ENCODE data around the gene UBR3.

UBR3 gene

GRCh38 chr2:169964740-169965139 is 137.5 kb downstream of the UBR3 start:
- CTCF ChIA-PET, result no interaction called here
- no peak for DNase-seq
- Mint-ChIP-seq H3K36me3 (peaks cover 21% of the 10 kb centered on the region), H3K9me3 (no peaks in the 10 kb centered on the region), H3K27me3 (no peaks in the 10 kb centered on the region), H3K27ac (no peak overlapping the region), H3K4me1 (no peaks in the 10 kb centered on the region), H3K4me3 (no peak overlapping the region)

DNA sequence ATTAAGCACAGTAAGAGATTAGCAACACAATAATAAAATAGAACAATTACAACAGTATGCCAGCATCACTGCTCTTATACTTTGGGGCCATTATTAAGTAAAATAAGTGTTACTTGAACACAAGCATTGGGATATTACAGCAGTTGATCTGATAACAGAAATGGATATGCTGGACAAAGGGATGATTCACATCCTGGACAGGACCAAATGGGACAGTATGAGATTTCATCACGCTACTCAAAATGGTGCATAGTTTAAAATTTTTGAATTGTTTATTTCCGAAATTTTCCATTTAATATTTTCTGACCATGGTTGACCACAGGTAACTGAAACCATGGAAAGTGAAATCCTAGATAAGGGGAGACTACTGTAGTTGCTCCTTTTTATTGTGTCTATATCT is 138.2 kb downstream of the UBR3 start:
- no peak for DNase-seq
- no peaks in the 10 kb centered on the region for H3K27me3 Mint-ChIP-seq
- H3K27ac Mint-ChIP-seq, result no peak overlapping the region
- H3K4me3 Mint-ChIP-seq, result no peak overlapping the region
- H3K36me3 Mint-ChIP-seq, result peaks cover 21% of the 10 kb centered on the region
- CTCF ChIA-PET, result interaction anchor here (1.2 kb wide), 1 partner anchor 37 kb away, joined by 3 read pairs; no protein-coding TSS in a partner anchor
- H3K9me3 Mint-ChIP-seq, result no peaks in the 10 kb centered on the region
- no peaks in the 10 kb centered on the region for H3K4me1 Mint-ChIP-seq

DNA sequence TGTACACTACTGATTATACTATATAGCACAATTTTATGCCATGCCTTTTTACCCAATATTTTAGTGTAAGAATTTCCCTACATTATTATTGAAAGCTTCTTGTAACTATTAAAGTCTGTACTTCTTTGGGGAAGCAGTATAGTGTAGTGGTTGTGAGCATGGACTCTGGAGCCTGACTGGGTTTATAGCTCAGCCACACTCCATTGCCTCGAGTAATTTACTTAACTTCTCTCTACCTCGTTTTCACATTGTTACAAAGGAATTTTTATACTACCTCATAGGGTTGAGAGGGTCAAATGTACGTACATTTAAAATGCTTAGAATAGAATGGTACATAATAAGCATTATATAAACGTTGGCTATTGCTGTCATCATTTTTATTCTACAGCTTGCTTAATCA is 139.2 kb downstream of the UBR3 start:
- Mint-ChIP-seq H3K27ac (no peak overlapping the region), H3K9me3 (peaks cover under 1% of the 10 kb centered on the region), H3K4me1 (no peaks in the 10 kb centered on the region), H3K27me3 (no peaks in the 10 kb centered on the region), H3K36me3 (peaks cover 19% of the 10 kb centered on the region), H3K4me3 (no peak overlapping the region)
- DNase-seq, result no peak
- CTCF ChIA-PET, result interaction anchor here (1.2 kb wide), 1 partner anchor 38 kb away, joined by 3 read pairs; no protein-coding TSS in a partner anchor

GRCh38 chr2:169968743-169969142 is 141.5 kb downstream of the UBR3 start:
- Mint-ChIP-seq H3K36me3 (peaks cover 25% of the 10 kb centered on the region), H3K4me3 (no peak overlapping the region), H3K9me3 (peaks cover 3% of the 10 kb centered on the region), H3K27ac (no peak overlapping the region), H3K4me1 (no peaks in the 10 kb centered on the region), H3K27me3 (no peaks in the 10 kb centered on the region)
- DNase-seq, result no peak
- CTCF ChIA-PET, result no interaction called here

DNA sequence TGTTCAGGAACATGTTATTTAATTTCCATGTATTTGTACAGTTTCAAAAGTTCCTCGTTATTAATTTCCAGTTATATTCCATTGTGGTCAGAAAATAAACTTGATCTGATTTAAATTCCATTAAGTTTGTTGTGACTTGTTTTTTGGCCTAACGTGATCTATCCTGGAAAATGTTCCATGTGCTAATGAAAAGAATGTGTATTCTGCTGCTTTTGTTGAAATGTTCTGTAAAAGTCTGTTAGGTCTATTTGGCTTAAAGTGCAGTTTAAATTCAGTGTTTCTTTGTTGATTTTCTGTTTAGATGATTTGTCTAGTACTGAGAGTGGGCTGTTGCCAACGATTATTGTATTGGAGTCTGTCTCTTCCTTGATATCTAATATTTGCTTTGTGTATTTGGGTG is 148.0 kb downstream of the UBR3 start:
- CTCF ChIA-PET, result no interaction called here
- H3K36me3 Mint-ChIP-seq, result peaks cover 44% of the 10 kb centered on the region
- H3K27ac Mint-ChIP-seq, result no peak overlapping the region
- no peak overlapping the region for H3K4me3 Mint-ChIP-seq
- no peaks in the 10 kb centered on the region for H3K27me3 Mint-ChIP-seq
- DNase-seq, result no peak
- peaks cover 24% of the 10 kb centered on the region for H3K9me3 Mint-ChIP-seq
- no peaks in the 10 kb centered on the region for H3K4me1 Mint-ChIP-seq

GRCh38 chr2:169976335-169976851 is 149.1 kb downstream of the UBR3 start:
- Mint-ChIP-seq H3K27me3 (no peaks in the 10 kb centered on the region), H3K4me1 (no peaks in the 10 kb centered on the region), H3K9me3 (peaks cover 24% of the 10 kb centered on the region), H3K4me3 (no peak overlapping the region), H3K36me3 (peaks cover 42% of the 10 kb centered on the region), H3K27ac (no peak overlapping the region)
- CTCF ChIA-PET, result no interaction called here
- DNase-seq, result no peak

DNA sequence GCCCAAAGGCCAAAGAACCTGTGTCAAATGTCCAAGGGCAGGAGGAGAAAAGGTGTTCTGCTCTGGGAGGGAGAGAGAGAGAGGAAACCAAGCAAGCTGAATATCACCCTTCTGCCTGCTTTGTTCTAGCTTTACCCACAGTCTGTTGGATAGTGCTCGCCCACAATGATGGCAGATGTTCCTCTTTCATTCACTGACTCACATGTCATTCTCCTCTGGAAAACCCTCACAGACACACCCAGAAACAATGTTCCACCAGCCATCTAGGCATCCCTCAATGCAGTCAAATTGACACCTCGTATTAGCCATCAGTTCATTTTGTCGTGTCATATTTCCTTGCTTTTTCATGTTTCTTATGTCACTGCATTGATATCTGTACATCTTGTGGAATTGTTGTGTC is 150.3 kb downstream of the UBR3 start:
- Mint-ChIP-seq H3K27ac (no peak overlapping the region), H3K4me3 (no peak overlapping the region), H3K36me3 (peaks cover 37% of the 10 kb centered on the region), H3K4me1 (no peaks in the 10 kb centered on the region), H3K27me3 (no peaks in the 10 kb centered on the region), H3K9me3 (peaks cover 21% of the 10 kb centered on the region)
- CTCF ChIA-PET, result no interaction called here
- DNase-seq, result no peak

- H3K27me3 Mint-ChIP-seq, result no peaks in the 10 kb centered on the region
- H3K4me3 Mint-ChIP-seq, result no peak overlapping the region
- no peak for DNase-seq
- no peak overlapping the region for H3K27ac Mint-ChIP-seq
- CTCF ChIA-PET, result no interaction called here
- peaks cover 37% of the 10 kb centered on the region for H3K36me3 Mint-ChIP-seq
- peaks cover 21% of the 10 kb centered on the region for H3K9me3 Mint-ChIP-seq
- H3K4me1 Mint-ChIP-seq, result no peaks in the 10 kb centered on the region
Observed at GRCh38 chr2:169978402-169979017, 151.3 kb downstream of the UBR3 start.

GRCh38 chr2:169979025-169979424 is 151.8 kb downstream of the UBR3 start:
- H3K9me3 Mint-ChIP-seq, result peaks cover 21% of the 10 kb centered on the region
- H3K27me3 Mint-ChIP-seq, result no peaks in the 10 kb centered on the region
- H3K4me3 Mint-ChIP-seq, result no peak overlapping the region
- no peak overlapping the region for H3K27ac Mint-ChIP-seq
- H3K36me3 Mint-ChIP-seq, result peaks cover 33% of the 10 kb centered on the region
- CTCF ChIA-PET, result interaction anchor here (1.2 kb wide), 1 partner anchor 13 kb away, joined by 3 read pairs; no protein-coding TSS in a partner anchor
- no peaks in the 10 kb centered on the region for H3K4me1 Mint-ChIP-seq
- no peak for DNase-seq

DNA sequence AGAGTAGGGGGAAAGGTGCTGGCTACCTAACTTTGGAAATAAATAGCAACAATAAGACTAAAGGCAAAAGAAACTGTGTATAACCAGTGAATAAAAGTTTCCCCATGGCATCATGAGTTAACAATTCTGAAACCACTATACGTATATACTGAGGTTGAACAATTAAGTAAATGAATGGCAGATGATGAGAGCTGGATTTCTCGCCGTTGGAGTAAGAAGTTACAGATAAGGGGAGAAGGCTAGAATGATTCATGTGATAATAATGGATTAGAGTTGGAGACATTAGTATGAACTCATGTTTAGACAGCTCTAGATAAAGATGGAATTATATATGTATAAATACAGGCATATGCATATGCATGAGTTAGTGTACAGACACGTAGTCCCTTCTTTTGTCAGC is 152.7 kb downstream of the UBR3 start:
- H3K36me3 Mint-ChIP-seq, result peaks cover 28% of the 10 kb centered on the region

GRCh38 chr2:169980643-169981042 is 153.4 kb downstream of the UBR3 start:
- Mint-ChIP-seq H3K27me3 (no peaks in the 10 kb centered on the region), H3K9me3 (peaks cover 15% of the 10 kb centered on the region), H3K27ac (no peak overlapping the region), H3K4me1 (no peaks in the 10 kb centered on the region), H3K4me3 (no peak overlapping the region), H3K36me3 (peaks cover 21% of the 10 kb centered on the region)
- CTCF ChIA-PET, result no interaction called here
- no peak for DNase-seq

More for the DNA sequence above, 152.7 kb downstream of the UBR3 start:
- Mint-ChIP-seq H3K27me3 (no peaks in the 10 kb centered on the region), H3K27ac (no peak overlapping the region), H3K4me3 (no peak overlapping the region), H3K9me3 (peaks cover 21% of the 10 kb centered on the region), H3K4me1 (no peaks in the 10 kb centered on the region)
- CTCF ChIA-PET, result interaction anchor here (1.2 kb wide), 1 partner anchor 12 kb away, joined by 3 read pairs; no protein-coding TSS in a partner anchor
- DNase-seq, result no peak

GRCh38 chr2:169982929-169983328 is 155.7 kb downstream of the UBR3 start:
- peak overlapping the region; percentile 29 for H3K27ac Mint-ChIP-seq
- no peak overlapping the region for H3K4me3 Mint-ChIP-seq
- DNase-seq, result no peak
- no peaks in the 10 kb centered on the region for H3K4me1 Mint-ChIP-seq
- no peaks in the 10 kb centered on the region for H3K9me3 Mint-ChIP-seq
- CTCF ChIA-PET, result no interaction called here
- no peaks in the 10 kb centered on the region for H3K27me3 Mint-ChIP-seq
- peaks cover 6% of the 10 kb centered on the region for H3K36me3 Mint-ChIP-seq

DNA sequence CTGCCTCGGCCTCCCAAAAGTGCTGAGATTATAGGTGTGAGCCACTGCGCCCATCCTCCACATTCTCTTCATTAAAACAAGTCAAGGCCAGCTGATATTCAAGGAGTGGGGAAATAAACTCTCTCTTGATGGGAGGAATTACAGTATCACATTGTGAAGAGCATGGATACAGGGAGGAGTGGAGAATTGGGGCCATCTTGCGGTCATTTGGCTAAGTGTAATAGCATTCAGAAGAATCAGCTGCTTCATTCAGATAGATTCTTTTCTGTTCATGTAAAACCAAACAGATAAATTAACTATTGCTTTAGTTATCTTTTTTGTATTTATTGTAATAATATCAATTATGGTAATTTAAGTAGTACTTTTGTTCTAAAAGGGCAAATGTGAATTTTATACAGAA is 156.3 kb downstream of the UBR3 start:
- no peak overlapping the region for H3K4me3 Mint-ChIP-seq
- DNase-seq, result no peak
- CTCF ChIA-PET, result no interaction called here
- H3K9me3 Mint-ChIP-seq, result no peaks in the 10 kb centered on the region
- H3K27ac Mint-ChIP-seq, result no peak overlapping the region
- no peaks in the 10 kb centered on the region for H3K27me3 Mint-ChIP-seq
- no peaks in the 10 kb centered on the region for H3K4me1 Mint-ChIP-seq
- H3K36me3 Mint-ChIP-seq, result peaks cover 6% of the 10 kb centered on the region

GRCh38 chr2:169984145-169984544 is 156.9 kb downstream of the UBR3 start:
- DNase-seq, result no peak
- H3K4me3 Mint-ChIP-seq, result no peak overlapping the region
- H3K9me3 Mint-ChIP-seq, result no peaks in the 10 kb centered on the region
- H3K36me3 Mint-ChIP-seq, result peaks cover 7% of the 10 kb centered on the region
- no peaks in the 10 kb centered on the region for H3K27me3 Mint-ChIP-seq
- CTCF ChIA-PET, result no interaction called here
- no peaks in the 10 kb centered on the region for H3K4me1 Mint-ChIP-seq
- H3K27ac Mint-ChIP-seq, result no peak overlapping the region

DNA sequence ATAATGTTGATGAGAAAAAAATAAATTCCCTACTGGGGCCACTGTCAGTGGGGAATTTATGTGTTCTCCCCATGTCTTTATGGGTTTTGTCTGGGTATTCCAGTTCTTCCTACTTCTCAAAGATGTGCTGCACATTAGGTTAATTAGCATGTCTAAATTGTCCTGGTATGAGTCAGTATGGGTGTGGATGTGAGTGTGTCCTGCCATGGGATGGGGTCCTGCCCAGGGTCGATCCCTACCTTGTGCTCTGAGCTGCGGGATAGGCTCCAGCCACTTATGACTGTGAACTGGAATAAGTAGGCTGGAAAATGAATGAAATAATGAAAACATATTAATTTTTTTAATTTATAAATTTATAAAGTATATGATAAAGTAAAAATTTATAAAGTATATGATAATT is 167.5 kb downstream of the UBR3 start:
- DNase-seq, result no peak
- H3K9me3 Mint-ChIP-seq, result no peaks in the 10 kb centered on the region
- H3K4me1 Mint-ChIP-seq, result no peaks in the 10 kb centered on the region
- CTCF ChIA-PET, result no interaction called here
- H3K27ac Mint-ChIP-seq, result no peak overlapping the region
- H3K36me3 Mint-ChIP-seq, result peaks cover 5% of the 10 kb centered on the region
- no peaks in the 10 kb centered on the region for H3K27me3 Mint-ChIP-seq
- no peak overlapping the region for H3K4me3 Mint-ChIP-seq

All from activated naive CD4-positive, alpha-beta T cell treated with anti-CD3 and anti-CD28 coated beads, Interleukin-2, amount 10 ng/mL, durations not matched to agents 7 days and 5 days (primary cell).